NB4 (cell line): Measurements from ENCODE around the gene RPS6KL1.

Source experiments
- MAX ChIP-seq: IDR thresholded peaks from 2 replicates; pipeline ENCODE4 v1.6.1; 2011; ENCODE audit warnings: low read depth, low read length
- MYC ChIP-seq: IDR thresholded peaks from 2 replicates; pipeline ENCODE4 v1.6.1; 2011; ENCODE audit warnings: low read depth, low read length
- POLR2A ChIP-seq: IDR thresholded peaks from 2 replicates; pipeline ENCODE4 v1.6.1; 2011; ENCODE audit warnings: mild to moderate bottlenecking; ENCODE audit not compliant: insufficient read length; ENCODE audit errors: extremely low read depth

- TF ChIP-seq MAX: no peak
- no peak for TF ChIP-seq MYC
- no peak for TF ChIP-seq POLR2A
These were observed 59.8 kb downstream of the RPS6KL1 start for GRCh38 chr14:74863274-74863673.
